ENCODE results near the gene PRDM15. TPM values are rescaled to one million over a fixed set of nuclear protein-coding genes. Genes with fewer than 3 reads are reported as not detected.

The PRDM15 gene
- total and polyA plus RNA-seq, 2 donors (not counting 3 experiments of a cell fraction or from before 2014, with no cell fraction given) = 11.8 to 12.9 TPM

DNA sequence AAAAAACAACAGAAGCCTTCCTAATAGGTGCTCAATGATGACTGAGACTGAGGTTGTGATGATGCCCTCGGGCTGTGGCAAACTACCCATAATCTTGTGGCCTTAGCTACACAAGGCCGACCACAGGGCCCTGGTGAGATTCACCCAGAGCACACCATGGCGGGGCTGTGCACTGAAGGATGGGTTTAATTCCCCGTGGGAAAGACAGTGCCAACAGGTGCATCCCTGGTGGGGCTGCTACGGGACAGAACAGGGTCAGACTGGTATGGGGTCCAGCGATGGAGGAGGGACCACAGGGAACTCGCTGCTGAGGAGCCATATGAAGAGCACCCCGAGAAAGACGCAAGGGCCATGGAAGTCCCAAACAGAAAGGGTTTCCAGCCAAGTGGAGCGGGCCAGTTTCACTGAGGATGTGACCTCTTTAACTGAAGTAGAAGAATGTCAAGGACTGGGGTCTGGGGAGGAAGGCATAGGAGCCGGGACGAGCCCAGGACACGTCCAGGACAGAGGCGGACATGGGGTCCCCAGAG is 21.3 kb downstream of the PRDM15 start:
- DNase-seq (ENCODE audit: low read depth, low spot score) (no peak), FAIRE-seq (no peak)
- Histone ChIP-seq H3K4me1 (ENCODE audit: control insufficient read depth, extremely low read depth, insufficient read depth, low read length) (no peaks in the 10 kb centered on the region), H3K27ac (ENCODE audit: insufficient read depth, low read depth, low read length) (no peak overlapping the region), H3K9me3 (replicated peaks; ENCODE audit: control insufficient read depth, insufficient read depth, low read length) (no peaks in the 10 kb centered on the region), H3K36me3 (ENCODE audit: control insufficient read depth in 2 of 2, extremely low read depth in 1 of 2, insufficient read depth in 2 of 2, low read length in 2 of 2) (peaks cover 7 to 17% of the 10 kb centered on the region in 2 experiments), H3K9me1 (replicated peaks; ENCODE audit: control insufficient read depth, extremely low read depth, insufficient read depth, low read length) (no peaks in the 10 kb centered on the region), H4K20me1 (replicated peaks; ENCODE audit: control insufficient read depth, extremely low read depth, insufficient read depth, low read length) (no peaks in the 10 kb centered on the region), H2AFZ (ENCODE audit: low read depth, low read length) (no peak overlapping the region), H3K9ac (replicated peaks; ENCODE audit: extremely low read depth, insufficient read depth, low read length) (no peak overlapping the region), H3K27me3 (ENCODE audit: control insufficient read depth in 2 of 2, insufficient read depth in 2 of 2, low read length in 2 of 2) (no peaks in the 10 kb centered on the region), H3K4me3 (replicated peaks in 1 of 3; ENCODE audit: insufficient read depth in 1 of 3, low read depth in 1 of 3, low read length in 3 of 3) (no peak overlapping the region), H3K4me2 (ENCODE audit: insufficient read depth, low read length) (no peak overlapping the region), H3K79me2 (ENCODE audit: control insufficient read depth, insufficient read depth, low read length) (peaks cover 2% of the 10 kb centered on the region)
- POLR2A ChIA-PET = no interaction called here
- intact Hi-C loops (cut with micrococcal nuclease) = no loop called here
- dilution Hi-C loops (cut with MboI; ENCODE audit: extremely low pct_ligation_motif_present, low sequenced_read_pairs) = no loop called here
- no TSS peak for BruUV-seq (replicated peaks)
- CTCF ChIA-PET = no interaction called here
- TF ChIP-seq FOS (IDR thresholded peaks at IDR 0.05; ENCODE audit: borderline replicate concordance, insufficient read depth, low read length) = no peak
- no peak for TF ChIP-seq EZH2 (IDR thresholded peaks at IDR 0.05; ENCODE audit: borderline replicate concordance, low read depth, low read length, severe bottlenecking)
- TF ChIP-seq, protein P1, sequence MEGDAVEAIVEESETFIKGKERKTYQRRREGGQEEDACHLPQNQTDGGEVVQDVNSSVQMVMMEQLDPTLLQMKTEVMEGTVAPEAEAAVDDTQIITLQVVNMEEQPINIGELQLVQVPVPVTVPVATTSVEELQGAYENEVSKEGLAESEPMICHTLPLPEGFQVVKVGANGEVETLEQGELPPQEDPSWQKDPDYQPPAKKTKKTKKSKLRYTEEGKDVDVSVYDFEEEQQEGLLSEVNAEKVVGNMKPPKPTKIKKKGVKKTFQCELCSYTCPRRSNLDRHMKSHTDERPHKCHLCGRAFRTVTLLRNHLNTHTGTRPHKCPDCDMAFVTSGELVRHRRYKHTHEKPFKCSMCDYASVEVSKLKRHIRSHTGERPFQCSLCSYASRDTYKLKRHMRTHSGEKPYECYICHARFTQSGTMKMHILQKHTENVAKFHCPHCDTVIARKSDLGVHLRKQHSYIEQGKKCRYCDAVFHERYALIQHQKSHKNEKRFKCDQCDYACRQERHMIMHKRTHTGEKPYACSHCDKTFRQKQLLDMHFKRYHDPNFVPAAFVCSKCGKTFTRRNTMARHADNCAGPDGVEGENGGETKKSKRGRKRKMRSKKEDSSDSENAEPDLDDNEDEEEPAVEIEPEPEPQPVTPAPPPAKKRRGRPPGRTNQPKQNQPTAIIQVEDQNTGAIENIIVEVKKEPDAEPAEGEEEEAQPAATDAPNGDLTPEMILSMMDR (IDR thresholded peaks at IDR 0.05; ENCODE audit: extremely low read depth in 1 of 2, insufficient read depth in 1 of 2, low read depth in 1 of 2, low read length in 2 of 2) = no peak
- TF ChIP-seq POLR2A (IDR thresholded peaks at IDR 0.05; ENCODE audit: low read depth, low read length) = no peak
- TF ChIP-seq, protein P2, sequence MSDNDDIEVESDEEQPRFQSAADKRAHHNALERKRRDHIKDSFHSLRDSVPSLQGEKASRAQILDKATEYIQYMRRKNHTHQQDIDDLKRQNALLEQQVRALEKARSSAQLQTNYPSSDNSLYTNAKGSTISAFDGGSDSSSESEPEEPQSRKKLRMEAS (IDR thresholded peaks at IDR 0.05; ENCODE audit: insufficient read depth, insufficient read length) = no peak
- no peak for TF ChIP-seq JUN (IDR thresholded peaks at IDR 0.05; ENCODE audit: borderline replicate concordance, insufficient read depth, insufficient read length, low read depth)
- no peak for TF ChIP-seq POLR2AphosphoS5 (IDR thresholded peaks at IDR 0.05; ENCODE audit: insufficient read depth, low read depth, low read length)
